Eye (tissue), 1 donor: ENCODE data around the gene ITGB7.

Experiments
- DNase-seq: peaks from one replicate; pipeline ENCODE4 v3.0.0-alpha.2; 2015

The ITGB7 gene

GRCh38 chr12:53207042-53207441 is at the start of gene ITGB7:
ITGB7 (minus strand) TSS chr12:53207251; CDS start chr12:53200443, 6,808 bp downstream.
- DNase-seq = no peak

- DNase-seq = no peak
Measured at GRCh38 chr12:53255996-53256395, 48.9 kb upstream of the ITGB7 start.

- no peak for DNase-seq
Measured at GRCh38 chr12:53254816-53255545, 47.9 kb upstream of the ITGB7 start.

GRCh38 chr12:53253298-53253697 is 46.2 kb upstream of the ITGB7 start:
- no peak for DNase-seq

- DNase-seq = no peak
Measured at GRCh38 chr12:53252349-53252916, 45.4 kb upstream of the ITGB7 start.

- peak; percentile 90 for DNase-seq
Measured at GRCh38 chr12:53251477-53252348, 44.7 kb upstream of the ITGB7 start.

GRCh38 chr12:53245286-53245685 is 38.2 kb upstream of the ITGB7 start:
- no peak for DNase-seq

GRCh38 chr12:53244337-53244736 is 37.3 kb upstream of the ITGB7 start:
- DNase-seq = no peak

GRCh38 chr12:53241623-53242412 is 34.8 kb upstream of the ITGB7 start:
- peak; percentile 68 for DNase-seq

GRCh38 chr12:53239643-53240258 is 32.7 kb upstream of the ITGB7 start:
- DNase-seq = no peak

- DNase-seq = no peak
Measured at GRCh38 chr12:53236443-53237111, 29.5 kb upstream of the ITGB7 start.

GRCh38 chr12:53235742-53236442 is 28.8 kb upstream of the ITGB7 start:
- DNase-seq = no peak

- no peak for DNase-seq
Measured at GRCh38 chr12:53235164-53235563, 28.1 kb upstream of the ITGB7 start.

GRCh38 chr12:53234271-53234914 is 27.3 kb upstream of the ITGB7 start:
- peak; percentile 83 for DNase-seq

- peak; percentile 59 for DNase-seq
Measured at GRCh38 chr12:53233671-53234121, 26.6 kb upstream of the ITGB7 start.

GRCh38 chr12:53232646-53233461 is 25.8 kb upstream of the ITGB7 start:
- peak; percentile 53 for DNase-seq

- DNase-seq = peak; percentile 59
Measured at GRCh38 chr12:53231921-53232645, 25.0 kb upstream of the ITGB7 start, which contains the start of gene RARG. RARG (minus strand) TSS chr12:53232209; CDS start chr12:53227545, 4,664 bp downstream.

GRCh38 chr12:53231671-53231920 is 24.5 kb upstream of the ITGB7 start:
- no peak for DNase-seq
